ENCODE measurements around the gene LYRM2. TPM values are rescaled to one million over a fixed set of nuclear protein-coding genes. Genes with fewer than 3 reads are reported as not detected.

The LYRM2 gene
- total and polyA plus RNA-seq, 9 of the 15 experiments (the other 6 are each of a cell fraction or from before 2014, with no cell fraction given) = 13.9 to 115 (median 42.9) TPM

DNA sequence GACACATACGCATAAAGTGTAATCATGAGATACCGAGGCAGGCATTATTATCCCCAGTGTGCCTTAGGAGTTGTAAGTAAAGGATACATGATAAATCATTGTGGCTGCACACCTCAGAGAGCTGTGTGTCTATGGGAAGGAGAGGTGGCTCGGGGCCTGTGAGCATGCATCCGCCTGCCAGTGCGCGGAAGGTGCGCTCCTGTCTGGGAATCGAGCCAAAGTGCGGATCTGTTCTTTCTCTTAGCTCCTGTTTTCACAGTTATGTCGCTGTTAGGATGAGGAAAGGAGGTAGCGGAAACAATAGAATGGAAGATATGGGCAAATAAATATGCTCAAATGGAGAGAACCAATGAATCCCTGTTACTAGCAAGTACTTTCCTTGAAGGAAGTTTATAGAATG is 107.6 kb downstream of the LYRM2 start (continued):
- TF ChIP-seq, protein P1, sequence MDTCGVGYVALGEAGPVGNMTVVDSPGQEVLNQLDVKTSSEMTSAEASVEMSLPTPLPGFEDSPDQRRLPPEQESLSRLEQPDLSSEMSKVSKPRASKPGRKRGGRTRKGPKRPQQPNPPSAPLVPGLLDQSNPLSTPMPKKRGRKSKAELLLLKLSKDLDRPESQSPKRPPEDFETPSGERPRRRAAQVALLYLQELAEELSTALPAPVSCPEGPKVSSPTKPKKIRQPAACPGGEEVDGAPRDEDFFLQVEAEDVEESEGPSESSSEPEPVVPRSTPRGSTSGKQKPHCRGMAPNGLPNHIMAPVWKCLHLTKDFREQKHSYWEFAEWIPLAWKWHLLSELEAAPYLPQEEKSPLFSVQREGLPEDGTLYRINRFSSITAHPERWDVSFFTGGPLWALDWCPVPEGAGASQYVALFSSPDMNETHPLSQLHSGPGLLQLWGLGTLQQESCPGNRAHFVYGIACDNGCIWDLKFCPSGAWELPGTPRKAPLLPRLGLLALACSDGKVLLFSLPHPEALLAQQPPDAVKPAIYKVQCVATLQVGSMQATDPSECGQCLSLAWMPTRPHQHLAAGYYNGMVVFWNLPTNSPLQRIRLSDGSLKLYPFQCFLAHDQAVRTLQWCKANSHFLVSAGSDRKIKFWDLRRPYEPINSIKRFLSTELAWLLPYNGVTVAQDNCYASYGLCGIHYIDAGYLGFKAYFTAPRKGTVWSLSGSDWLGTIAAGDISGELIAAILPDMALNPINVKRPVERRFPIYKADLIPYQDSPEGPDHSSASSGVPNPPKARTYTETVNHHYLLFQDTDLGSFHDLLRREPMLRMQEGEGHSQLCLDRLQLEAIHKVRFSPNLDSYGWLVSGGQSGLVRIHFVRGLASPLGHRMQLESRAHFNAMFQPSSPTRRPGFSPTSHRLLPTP (IDR thresholded peaks at IDR 0.05; ENCODE audit: borderline replicate concordance, extremely low read depth, insufficient read length) = no peak
- TF ChIP-seq JUN (IDR thresholded peaks at IDR 0.05; ENCODE audit: borderline replicate concordance, low read depth, low read length) (no peak), JUN (CRISPR knock-in tag; IDR thresholded peaks at IDR 0.05; ENCODE audit: borderline replicate concordance) (no peak), PHF21A (IDR thresholded peaks at IDR 0.05; ENCODE audit: borderline replicate concordance, low read depth) (no peak), ZKSCAN1 (IDR thresholded peaks at IDR 0.05; ENCODE audit: low read depth, low read length) (no peak), SLC30A9 (CRISPR knock-in tag; IDR thresholded peaks at IDR 0.05) (no peak), ZNF184 (CRISPR knock-in tag; IDR thresholded peaks at IDR 0.05) (no peak), KDM2B (CRISPR knock-in tag; IDR thresholded peaks at IDR 0.05) (no peak), HDAC8 (tag; IDR thresholded peaks at IDR 0.05) (no peak)
- TF ChIP-seq, protein P2, sequence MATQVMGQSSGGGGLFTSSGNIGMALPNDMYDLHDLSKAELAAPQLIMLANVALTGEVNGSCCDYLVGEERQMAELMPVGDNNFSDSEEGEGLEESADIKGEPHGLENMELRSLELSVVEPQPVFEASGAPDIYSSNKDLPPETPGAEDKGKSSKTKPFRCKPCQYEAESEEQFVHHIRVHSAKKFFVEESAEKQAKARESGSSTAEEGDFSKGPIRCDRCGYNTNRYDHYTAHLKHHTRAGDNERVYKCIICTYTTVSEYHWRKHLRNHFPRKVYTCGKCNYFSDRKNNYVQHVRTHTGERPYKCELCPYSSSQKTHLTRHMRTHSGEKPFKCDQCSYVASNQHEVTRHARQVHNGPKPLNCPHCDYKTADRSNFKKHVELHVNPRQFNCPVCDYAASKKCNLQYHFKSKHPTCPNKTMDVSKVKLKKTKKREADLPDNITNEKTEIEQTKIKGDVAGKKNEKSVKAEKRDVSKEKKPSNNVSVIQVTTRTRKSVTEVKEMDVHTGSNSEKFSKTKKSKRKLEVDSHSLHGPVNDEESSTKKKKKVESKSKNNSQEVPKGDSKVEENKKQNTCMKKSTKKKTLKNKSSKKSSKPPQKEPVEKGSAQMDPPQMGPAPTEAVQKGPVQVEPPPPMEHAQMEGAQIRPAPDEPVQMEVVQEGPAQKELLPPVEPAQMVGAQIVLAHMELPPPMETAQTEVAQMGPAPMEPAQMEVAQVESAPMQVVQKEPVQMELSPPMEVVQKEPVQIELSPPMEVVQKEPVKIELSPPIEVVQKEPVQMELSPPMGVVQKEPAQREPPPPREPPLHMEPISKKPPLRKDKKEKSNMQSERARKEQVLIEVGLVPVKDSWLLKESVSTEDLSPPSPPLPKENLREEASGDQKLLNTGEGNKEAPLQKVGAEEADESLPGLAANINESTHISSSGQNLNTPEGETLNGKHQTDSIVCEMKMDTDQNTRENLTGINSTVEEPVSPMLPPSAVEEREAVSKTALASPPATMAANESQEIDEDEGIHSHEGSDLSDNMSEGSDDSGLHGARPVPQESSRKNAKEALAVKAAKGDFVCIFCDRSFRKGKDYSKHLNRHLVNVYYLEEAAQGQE (IDR thresholded peaks at IDR 0.05; ENCODE audit: borderline replicate concordance) = no peak
- TF ChIP-seq, protein P2 (CRISPR knock-in tag; IDR thresholded peaks at IDR 0.05; ENCODE audit: low read depth) = no peak

All from K562 (cell line).